GM21786 (cell line): ENCODE results near the gene ERFL.

Experiments
- ATAC-seq: cut with Tn5 transposase; IDR thresholded peaks from one replicate; pipeline ENCODE4 v1.9.1; 2021; ENCODE audit not compliant: unreplicated experiment

ERFL gene

DNA sequence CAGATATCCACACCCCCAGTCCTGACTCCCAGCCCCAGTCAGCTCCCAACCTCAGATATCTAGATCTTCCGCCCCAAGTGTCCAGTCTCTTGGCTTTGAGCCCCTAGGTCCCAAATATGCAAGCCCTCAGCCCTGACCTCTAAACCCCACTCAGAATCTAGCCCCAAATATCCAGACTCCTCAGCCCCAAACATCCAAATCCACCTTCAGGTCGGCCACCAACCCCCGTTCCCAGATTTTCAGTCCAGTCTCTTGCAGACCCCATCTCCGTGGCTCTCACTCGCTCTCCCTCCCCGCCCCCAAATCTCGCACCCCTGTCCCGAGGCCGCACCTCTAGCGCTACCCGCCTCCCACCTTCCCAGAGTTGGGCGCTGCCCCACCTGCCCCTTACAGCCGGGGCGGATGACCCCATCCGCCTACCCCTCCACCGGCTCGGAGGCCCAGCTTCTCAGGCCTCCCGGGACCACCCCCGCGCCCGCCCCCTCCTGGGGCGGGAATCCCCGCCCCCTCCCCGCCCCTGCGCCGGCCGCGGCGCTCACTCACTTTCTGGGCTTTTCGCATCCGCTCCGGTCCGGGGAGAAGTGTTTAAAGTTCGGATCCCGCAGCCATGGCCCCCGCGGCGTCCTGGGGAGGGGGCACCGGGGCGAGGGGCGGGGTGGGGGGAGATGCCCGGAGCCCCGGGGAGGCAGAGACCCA lies 604 bp downstream of the ERFL start:
- ATAC-seq: no peak

- no peak for ATAC-seq
Observed at GRCh38 chr19:41926763-41927496, 1.3 kb downstream of the ERFL start.

- no peak for ATAC-seq
Observed at GRCh38 chr19:41926028-41926762, 2.1 kb downstream of the ERFL start.

- no peak for ATAC-seq
Observed at GRCh38 chr19:41925208-41926003, 2.8 kb downstream of the ERFL start.

DNA sequence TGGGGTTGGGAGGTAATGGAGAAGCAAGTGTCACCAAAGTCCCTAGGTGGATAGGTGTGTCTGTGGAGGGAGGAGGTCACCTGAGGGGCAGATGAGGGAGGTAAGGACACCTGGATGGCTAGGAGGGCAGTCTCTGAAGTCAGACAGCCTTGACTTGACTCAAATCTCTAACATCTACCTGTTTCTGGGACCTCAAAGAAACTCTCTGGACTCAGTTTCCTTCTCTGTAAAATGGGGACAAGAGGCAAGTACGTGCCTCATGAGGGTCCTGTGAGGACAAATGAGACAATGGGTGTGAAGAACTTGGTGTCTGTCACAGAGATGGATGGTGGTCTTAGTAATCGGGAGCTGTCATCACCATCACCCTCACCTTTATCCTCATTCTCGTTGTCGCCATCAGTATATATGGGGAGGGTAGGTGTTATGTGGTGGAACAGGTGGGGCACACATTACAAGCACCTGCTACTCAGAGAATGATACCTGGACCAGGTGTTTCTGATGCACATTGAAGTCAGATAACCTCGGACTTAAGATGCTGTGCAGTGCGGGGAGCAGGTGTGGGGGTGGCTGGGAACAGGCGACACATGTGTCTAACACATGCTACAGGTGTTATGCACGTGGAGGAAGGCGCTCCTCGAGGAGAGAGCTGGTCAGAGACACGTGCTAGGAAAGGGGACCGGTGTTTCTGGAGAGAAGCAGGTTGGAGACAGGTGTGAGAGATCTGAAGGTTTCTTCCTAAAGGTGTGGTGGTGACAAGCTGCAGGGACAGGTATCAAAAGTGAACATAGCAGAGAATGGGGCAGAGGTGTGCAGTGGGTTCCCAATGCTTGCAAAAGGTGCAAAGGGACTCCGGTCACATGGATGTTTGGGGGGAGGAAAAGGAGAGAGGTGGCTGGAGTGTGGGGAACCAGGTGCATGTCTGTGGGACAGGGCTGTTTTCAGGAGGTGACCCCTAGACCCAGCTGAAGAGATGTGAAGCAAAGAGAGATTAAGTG lies 3.8 kb downstream of the ERFL start:
- no peak for ATAC-seq

GRCh38 chr19:41923045-41923788 lies 5.0 kb downstream of the ERFL start:
- no peak for ATAC-seq

DNA sequence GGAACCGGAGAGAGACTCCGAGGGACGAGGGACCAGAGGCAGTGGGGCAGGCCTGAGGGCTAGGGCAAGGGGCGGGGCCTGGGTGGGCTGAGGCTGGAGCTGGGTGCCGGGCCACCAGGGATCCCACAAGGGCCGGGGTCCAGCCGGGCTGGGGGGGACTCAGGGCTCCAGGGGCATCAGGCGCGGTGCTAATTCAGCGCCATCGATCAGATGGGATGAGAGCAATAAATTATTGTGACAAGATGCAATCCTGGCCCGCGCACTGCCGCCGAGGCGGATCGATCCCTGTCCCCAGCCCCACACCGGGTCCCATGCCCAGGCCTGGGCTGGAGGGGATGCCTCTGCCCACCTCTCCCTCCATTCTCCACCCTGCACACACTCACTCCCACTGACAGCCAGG lies 5.7 kb downstream of the ERFL start:
- ATAC-seq: no peak

GRCh38 chr19:41921577-41922576 lies 6.4 kb downstream of the ERFL start:
- ATAC-seq: no peak

DNA sequence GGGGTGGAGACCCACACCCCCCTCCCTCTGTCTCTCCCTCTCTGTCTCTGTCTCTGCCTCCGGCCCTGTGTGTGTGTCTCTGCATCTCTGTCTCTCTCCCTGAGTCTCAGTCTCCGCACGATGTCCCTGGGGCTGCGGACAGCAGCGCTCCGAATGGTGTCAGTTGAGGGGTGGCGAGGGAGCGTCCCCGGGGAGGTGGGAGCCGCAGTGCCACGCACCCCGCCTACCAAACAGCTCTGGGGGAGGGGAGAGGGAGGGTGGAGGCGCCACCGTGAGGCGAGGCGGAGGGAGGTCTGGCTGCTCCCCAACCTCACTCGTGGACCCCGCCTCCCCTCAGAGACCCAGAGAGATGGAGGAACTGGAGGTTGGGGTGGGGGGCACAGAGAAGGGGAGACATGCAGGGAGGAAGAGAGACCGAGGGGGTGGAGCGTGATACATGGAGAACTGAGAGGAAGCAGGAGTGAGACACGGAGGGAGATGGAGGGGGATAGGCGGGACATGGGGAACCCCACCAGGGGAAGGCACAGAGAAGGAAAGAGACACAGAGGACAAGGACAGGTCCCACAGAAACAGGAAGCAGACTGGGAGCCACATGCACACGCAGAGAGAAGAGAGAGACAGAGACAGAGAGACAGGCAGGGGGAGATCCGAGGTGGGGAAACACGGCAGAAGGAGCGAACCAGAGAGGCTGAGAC lies 7.2 kb downstream of the ERFL start:
- no peak for ATAC-seq

DNA sequence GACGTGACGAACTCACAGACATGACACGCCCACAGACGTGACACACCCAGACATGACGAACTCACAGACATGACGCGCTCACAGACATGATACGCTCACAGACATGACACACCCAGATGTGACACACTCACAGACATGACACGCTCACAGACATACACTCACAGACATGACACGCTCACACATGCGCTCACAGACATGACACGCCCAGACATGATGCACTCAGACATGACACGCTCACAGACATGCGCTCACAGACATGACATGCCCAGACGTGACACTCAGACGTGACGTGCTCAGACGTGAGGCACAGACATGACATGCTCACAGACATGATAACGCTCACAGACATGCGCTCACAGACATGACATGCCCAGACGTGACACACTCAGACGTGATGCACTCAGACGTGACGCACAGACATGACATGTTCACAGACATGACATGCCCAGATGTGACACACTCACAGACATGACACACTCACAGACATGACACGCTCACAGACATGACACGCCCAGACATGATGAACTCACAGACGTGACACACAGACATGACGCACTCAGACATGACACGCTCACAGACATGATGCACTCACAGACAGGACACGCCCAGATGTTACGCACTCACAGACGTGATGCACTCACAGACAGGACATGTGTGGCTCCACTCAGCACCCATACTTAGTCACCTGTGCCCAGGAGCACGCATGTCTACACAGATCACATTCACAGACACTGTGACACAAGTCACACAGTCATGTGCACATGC lies 8.1 kb downstream of the ERFL start:
- ATAC-seq: no peak

- ATAC-seq: no peak
Observed at GRCh38 chr19:41918653-41919244, 9.5 kb downstream of the ERFL start.

DNA sequence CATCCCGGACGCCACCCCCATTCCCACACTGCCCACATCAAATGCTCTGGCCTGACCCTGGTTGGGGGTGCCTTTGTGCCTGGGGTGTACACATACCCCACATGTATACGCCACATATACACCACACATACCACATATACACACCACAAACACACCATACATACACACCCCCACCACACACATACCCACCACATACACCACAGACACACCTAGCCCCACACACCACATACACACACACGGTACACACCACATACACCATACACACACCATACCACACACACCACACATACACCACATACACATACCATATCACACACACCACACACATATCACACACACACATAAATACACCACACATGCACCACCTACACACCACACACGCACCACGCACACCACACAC lies 10.2 kb downstream of the ERFL start:
- ATAC-seq: no peak

DNA sequence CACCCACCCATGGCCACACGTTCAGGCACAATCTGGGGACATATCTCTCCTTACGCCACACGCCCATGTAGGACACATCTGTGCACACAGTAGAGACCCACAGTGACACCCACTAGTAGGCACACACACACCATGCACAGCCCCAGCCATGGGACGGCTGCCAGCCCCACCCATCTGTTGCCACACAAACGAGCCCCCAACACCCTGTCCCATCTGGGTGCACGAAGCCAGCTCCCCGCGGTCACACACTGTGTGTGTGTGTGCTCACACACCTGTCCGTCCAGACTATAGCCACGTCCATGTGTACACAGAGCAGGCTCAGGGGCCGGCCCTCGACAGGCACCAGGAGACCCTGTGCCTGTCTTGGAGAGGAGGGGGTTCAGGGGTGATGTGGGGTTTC lies 10.6 kb downstream of the ERFL start:
- ATAC-seq: no peak

DNA sequence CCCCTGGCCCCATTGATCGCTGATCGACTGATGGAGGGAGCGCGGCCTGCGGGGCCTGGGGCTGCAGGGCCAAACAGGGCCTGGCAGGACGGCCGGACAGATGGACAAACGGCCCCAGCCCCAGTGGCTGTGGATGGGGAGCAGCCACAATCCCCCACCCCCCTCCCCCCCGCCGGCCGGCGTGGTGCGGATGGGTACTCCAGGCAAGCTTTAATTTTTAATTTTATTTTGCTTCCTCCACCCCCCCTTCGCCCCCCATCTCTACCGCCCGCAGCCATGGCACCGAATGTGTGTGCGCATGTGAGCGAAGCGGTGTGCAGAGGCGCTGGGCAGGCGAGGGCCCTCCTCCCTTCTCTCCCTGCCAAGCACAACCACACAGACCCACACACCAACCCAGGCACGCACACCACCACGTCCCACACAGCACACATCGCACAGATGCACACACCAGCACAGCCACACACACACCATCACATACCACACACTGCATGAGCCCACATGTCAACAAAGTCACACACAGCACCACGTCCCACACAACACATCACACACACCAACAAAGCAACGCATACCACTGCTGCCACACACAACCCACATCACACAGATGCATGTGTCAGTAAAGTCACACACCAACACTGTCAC lies 12.4 kb downstream of the ERFL start:
- no peak for ATAC-seq

GRCh38 chr19:41915021-41915775 lies 13.1 kb downstream of the ERFL start:
- ATAC-seq: no peak
